Measurements from ENCODE around the gene HACD4.

Gene HACD4

DNA sequence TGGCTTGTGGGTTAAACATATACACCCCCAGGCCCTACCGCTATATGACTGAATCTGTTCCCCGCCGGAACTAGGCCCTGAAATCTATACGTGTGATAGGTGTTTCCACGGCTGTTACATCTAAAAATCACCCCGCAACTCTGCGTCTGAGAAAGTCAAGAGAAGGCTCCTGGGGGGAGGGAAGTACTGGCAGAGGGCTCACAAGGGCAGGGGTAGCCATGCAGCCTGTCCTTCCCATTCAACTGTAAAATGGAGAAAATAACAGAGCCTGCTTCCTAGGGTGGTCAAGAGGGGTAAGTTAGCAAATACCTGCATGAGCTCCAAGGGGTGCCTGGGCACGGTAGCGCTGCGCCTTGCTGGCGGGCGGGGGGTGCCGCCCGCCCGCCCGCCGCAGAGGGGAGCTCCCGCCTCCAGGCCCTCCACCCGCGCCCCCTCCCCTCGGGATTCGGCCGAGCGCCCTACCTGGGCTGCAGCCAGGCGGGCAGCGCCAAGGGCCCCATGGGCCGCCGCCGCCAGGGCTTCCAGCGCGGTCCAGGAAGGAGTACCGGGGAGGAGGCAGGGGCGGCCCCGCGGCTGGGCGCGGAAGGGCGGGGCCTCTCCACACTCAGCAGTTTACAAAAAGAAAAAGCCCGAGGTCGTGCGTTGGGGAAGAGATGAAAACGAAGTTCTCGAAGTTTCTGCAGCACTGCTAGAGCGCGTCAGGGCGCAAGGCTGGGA is at the start of gene HACD4:
Gene HACD4 (minus strand): TSS at position 550 of the 717 bp plus-strand sequence. CDS start 50 bp downstream, at position 500.
- DNase-seq (ENCODE audit: low spot score), result peak; percentile 64
- CTCF ChIA-PET, result interaction anchor here (0.9 kb wide), 1 partner anchor 80 kb away, joined by 3 read pairs; no protein-coding TSS in a partner anchor
- TF ChIP-seq, protein P1, sequence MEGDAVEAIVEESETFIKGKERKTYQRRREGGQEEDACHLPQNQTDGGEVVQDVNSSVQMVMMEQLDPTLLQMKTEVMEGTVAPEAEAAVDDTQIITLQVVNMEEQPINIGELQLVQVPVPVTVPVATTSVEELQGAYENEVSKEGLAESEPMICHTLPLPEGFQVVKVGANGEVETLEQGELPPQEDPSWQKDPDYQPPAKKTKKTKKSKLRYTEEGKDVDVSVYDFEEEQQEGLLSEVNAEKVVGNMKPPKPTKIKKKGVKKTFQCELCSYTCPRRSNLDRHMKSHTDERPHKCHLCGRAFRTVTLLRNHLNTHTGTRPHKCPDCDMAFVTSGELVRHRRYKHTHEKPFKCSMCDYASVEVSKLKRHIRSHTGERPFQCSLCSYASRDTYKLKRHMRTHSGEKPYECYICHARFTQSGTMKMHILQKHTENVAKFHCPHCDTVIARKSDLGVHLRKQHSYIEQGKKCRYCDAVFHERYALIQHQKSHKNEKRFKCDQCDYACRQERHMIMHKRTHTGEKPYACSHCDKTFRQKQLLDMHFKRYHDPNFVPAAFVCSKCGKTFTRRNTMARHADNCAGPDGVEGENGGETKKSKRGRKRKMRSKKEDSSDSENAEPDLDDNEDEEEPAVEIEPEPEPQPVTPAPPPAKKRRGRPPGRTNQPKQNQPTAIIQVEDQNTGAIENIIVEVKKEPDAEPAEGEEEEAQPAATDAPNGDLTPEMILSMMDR (conservative IDR thresholded peaks at IDR 0.05; ENCODE audit: low read depth), result no peak
- peak within 1 kb of the TSS; percentile 52 for H3K27ac ChIP-seq
- POLR2A ChIA-PET (ENCODE audit: low non-redundant PET), result no interaction called here

- CTCF ChIA-PET, result interaction anchor here (0.6 kb wide), 1 partner anchor 1073 kb away, joined by 6 read pairs; no protein-coding TSS in a partner anchor
- no peak for DNase-seq (ENCODE audit: low spot score)
- POLR2A ChIA-PET (ENCODE audit: low non-redundant PET), result no interaction called here
- TF ChIP-seq, protein P1 (conservative IDR thresholded peaks at IDR 0.05; ENCODE audit: low read depth), result no peak
- H3K27ac ChIP-seq, result no peak overlapping the region
Observed at GRCh38 chr9:21080793-21081192, 49.4 kb upstream of the HACD4 start.

DNA sequence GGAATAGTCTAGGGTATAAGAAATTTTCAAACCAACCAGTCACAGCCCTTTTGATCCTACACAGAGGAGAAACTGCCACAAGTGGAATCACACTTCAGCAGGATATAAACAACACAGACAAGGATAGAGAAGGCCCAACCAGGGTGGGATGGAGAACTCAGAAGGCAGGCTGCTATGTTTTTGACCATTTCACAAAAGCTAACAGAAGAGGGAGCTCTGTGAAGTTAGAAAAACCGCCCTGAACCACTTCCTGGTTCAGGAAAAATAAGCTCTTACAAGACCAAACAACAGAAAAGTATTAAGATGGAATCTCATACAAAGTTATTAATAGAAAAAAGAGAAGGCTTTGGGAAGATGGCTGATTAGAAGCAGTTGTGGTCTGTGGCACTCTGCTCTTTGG is 47.3 kb upstream of the HACD4 start:
- no peak for DNase-seq (ENCODE audit: low spot score)
- CTCF ChIA-PET, result interaction anchor here (1.2 kb wide), 1 partner anchor 32 kb away, joined by 3 read pairs; no protein-coding TSS in a partner anchor

GRCh38 chr9:21077781-21078180 is 46.3 kb upstream of the HACD4 start, which contains the start of gene IFNB1:
Gene IFNB1 (minus strand): TSS chr9:21077942. CDS start chr9:21077869, 73 bp downstream.
- ChIA-PET POLR2A (ENCODE audit: low non-redundant PET) (no interaction called here), CTCF (interaction anchor here (1.2 kb wide), 1 partner anchor 33 kb away, joined by 3 read pairs; no protein-coding TSS in a partner anchor)
- no peak within 1 kb of the TSS for H3K27ac ChIP-seq
- TF ChIP-seq, protein P1 (conservative IDR thresholded peaks at IDR 0.05; ENCODE audit: low read depth), result no peak
- DNase-seq (ENCODE audit: low spot score), result no peak

More for the DNA sequence above, 47.3 kb upstream of the HACD4 start:
- TF ChIP-seq, protein P1 (conservative IDR thresholded peaks at IDR 0.05; ENCODE audit: low read depth), result no peak
- POLR2A ChIA-PET (ENCODE audit: low non-redundant PET), result no interaction called here
- H3K27ac ChIP-seq, result no peak overlapping the region

- H3K27ac ChIP-seq, result no peak overlapping the region
- TF ChIP-seq, protein P1 (conservative IDR thresholded peaks at IDR 0.05; ENCODE audit: low read depth), result no peak
- CTCF ChIA-PET, result no interaction called here
- DNase-seq (ENCODE audit: low spot score), result no peak
- POLR2A ChIA-PET (ENCODE audit: low non-redundant PET), result no interaction called here
Observed at GRCh38 chr9:21075484-21075883, 44.0 kb upstream of the HACD4 start.

DNA sequence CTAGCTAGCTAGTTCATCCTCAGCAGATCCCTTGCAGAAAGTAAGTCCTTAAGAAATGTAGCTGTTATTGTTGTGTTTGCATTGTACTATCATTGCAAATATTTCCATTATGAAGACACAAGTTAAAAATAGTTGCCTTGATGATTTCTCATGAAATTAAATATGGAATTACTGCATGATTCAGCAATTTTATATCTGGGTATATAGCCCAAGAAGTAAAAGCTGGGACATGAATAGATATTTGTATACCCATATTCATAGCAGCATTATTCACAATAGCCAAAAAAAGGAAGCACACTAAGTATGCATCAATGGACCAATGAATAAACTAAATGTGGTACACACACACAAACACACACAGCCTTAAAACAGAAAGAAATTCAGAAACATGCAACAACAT is 39.5 kb upstream of the HACD4 start:
- no peak for DNase-seq (ENCODE audit: low spot score)
- H3K27ac ChIP-seq, result no peak overlapping the region
- POLR2A ChIA-PET (ENCODE audit: low non-redundant PET), result no interaction called here
- CTCF ChIA-PET, result no interaction called here
- TF ChIP-seq, protein P1 (conservative IDR thresholded peaks at IDR 0.05; ENCODE audit: low read depth), result no peak

Data from RWPE1 (cell line).